GM19324 (cell line): Measurements from ENCODE around the gene ACBD5.

Experiments used
- ATAC-seq: cut with Tn5 transposase; IDR thresholded peaks from one replicate; pipeline ENCODE4 v1.9.1; 2021; ENCODE audit warnings: mild to moderate bottlenecking, moderate library complexity; ENCODE audit not compliant: unreplicated experiment, low FRiP score

ACBD5 gene

DNA sequence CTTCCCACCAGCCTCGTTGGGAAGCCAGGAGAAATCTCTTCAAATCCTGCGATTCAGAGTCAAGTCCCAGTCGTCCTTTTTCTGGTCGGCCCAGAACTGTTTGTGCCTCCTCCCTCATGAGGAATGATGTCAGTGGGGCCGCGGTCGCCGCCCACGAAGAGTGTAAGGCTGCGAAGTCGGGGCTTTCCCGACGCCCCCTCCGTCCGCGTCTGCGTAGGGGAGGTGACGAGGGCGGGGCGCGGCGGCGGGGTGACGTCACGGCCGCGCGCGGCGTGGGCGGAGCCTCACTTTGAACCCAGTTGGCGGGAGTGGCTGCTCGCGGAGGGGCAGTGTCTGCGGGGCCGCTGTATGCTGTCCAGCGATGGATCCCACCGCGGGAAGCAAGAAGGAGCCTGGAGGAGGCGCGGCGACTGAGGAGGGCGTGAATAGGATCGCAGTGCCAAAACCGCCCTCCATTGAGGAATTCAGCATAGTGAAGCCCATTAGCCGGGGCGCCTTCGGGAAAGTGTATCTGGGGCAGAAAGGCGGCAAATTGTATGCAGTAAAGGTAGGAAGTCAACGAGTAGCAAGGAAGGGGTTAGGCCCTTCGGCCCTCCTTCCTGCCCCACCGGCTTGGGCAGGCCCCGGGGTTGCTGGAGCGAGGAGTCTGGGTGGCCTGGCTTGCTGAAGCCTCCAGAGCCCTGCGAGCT lies 85.4 kb downstream of the ACBD5 start, which contains the start of gene MASTL:
Gene MASTL (plus strand): TSS at position 287 of the 689 bp plus-strand sequence. CDS start 75 bp downstream, at position 362.
- peak; percentile 82 for ATAC-seq

- peak; percentile 8 for ATAC-seq
These were observed 86.8 kb downstream of the ACBD5 start for GRCh38 chr10:27153845-27154193.

DNA sequence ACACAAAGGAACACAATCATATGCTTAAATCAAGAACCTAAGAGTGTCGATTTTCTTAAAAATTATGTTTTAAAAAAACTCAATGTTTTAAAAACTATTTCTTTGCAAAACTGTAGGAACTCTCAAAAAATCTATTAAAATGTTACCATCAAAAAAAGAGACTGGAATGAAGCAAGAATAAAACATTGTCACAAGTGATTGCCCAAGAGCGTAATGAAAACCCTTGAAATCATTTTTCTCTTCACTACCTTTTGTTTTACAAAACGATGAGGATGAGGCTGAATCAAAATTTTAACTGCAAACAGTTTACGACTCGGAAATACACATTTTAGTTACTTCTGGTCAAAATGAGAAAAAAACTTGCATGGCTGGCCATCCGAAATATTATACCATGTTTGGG lies 87.3 kb downstream of the ACBD5 start:
- ATAC-seq: no peak

GRCh38 chr10:27152687-27153086 lies 87.9 kb downstream of the ACBD5 start:
- no peak for ATAC-seq

- ATAC-seq: no peak
These were observed 90.3 kb downstream of the ACBD5 start for GRCh38 chr10:27150261-27150660.

DNA sequence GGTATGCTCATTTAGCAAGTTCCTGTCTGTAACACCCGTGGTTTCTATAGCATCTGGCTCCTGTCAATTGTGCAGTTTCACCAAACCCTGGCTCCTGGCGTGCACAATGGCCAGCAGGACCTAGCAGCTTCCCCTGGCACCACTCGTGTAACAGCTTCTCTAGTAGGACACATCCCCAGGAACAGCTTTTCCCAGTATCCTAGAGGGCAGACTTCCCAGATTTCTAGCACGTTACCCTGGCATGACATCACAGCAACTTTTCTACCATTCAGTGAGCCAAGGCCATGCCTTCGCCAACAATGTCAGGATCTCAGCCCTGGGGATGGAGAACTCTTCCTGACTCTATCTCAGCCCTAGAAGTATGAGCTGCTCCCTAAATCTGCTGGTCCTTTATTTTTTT lies 92.9 kb downstream of the ACBD5 start:
- ATAC-seq: no peak

DNA sequence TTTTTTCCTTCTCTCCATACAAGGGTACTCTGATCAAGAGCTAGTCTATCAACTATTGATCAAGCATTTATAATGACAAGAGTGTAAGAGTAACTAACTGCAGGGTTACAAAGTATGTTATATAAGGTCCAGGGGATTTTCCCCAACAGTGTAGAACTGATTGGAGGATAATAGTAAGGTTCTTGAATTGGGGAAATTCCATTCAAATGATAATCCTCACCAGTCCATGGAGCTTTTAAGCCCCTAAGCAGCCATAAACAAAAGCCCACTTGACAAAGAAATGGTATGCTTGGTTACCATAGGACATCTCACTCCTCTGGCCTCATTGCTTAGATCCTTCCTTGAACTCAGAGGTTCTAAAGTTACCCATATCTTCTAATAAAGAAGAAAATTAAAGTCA lies 94.7 kb downstream of the ACBD5 start:
- ATAC-seq: no peak
